Retinal pigment epithelial cell (primary cell): ENCODE measurements around the gene FOXP1.

Source experiments
- DNase-seq: peaks from one replicate; pipeline ENCODE4 v3.0.0-alpha.2; 2010; ENCODE audit warnings: low read depth
- H3K4me3 ChIP-seq: 2 replicates; pipeline ENCODE4 v1.5.1; 2011; ENCODE audit warnings: mild to moderate bottlenecking, low read length, control low read depth, moderate library complexity
- TF ChIP-seq, protein P1 (sequence below): conservative IDR thresholded peaks from 2 replicates; pipeline ENCODE4 v1.5.1; 2011; ENCODE audit warnings: low read depth, low read length, control low read depth, inconsistent platforms

FOXP1 gene

DNA sequence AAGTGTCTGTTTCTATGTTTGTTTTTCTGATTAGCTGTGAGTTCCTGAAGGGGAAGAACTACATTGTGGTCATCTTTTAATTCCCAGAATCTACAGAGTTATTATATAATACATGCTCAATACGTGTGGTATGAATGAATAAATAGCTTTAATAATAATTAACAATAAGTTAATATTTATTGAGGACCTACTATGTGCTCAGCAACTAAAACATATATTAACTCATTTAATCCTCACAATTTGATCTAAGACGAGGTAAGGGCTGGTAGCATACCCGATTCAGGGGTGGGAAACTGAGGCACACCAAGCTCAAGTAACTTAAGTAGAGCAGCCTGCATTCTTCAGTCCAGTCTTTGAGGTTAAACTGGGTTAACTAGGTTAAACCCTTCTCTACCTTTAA lies 553.8 kb downstream of the FOXP1 start:
- DNase-seq, result no peak
- TF ChIP-seq, protein P1, sequence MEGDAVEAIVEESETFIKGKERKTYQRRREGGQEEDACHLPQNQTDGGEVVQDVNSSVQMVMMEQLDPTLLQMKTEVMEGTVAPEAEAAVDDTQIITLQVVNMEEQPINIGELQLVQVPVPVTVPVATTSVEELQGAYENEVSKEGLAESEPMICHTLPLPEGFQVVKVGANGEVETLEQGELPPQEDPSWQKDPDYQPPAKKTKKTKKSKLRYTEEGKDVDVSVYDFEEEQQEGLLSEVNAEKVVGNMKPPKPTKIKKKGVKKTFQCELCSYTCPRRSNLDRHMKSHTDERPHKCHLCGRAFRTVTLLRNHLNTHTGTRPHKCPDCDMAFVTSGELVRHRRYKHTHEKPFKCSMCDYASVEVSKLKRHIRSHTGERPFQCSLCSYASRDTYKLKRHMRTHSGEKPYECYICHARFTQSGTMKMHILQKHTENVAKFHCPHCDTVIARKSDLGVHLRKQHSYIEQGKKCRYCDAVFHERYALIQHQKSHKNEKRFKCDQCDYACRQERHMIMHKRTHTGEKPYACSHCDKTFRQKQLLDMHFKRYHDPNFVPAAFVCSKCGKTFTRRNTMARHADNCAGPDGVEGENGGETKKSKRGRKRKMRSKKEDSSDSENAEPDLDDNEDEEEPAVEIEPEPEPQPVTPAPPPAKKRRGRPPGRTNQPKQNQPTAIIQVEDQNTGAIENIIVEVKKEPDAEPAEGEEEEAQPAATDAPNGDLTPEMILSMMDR, result no peak

GRCh38 chr3:71028802-71029201 lies 554.7 kb downstream of the FOXP1 start:
- TF ChIP-seq, protein P1, result no peak
- DNase-seq, result no peak
- H3K4me3 ChIP-seq, result no peak overlapping the region

More for the DNA sequence above, 553.8 kb downstream of the FOXP1 start:
- no peak overlapping the region for H3K4me3 ChIP-seq

DNA sequence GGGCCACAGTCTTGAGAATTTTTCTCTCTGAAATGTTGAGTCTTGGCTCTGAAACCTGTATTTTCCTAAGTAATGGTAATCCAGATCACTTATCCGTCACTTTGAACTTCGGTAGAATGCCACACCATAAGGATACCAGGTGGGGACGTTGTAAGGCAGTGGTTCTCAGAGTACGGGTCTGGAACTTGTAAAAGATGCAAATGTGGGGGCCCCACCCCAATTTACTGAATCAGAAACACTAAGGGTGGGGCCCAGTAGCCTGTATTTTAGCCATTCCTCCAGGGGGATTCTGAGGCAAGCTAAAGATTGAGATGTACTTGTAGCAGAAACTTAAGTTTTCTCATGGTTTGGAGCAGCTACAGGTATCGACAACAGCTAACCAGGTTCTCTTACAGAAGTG lies 555.3 kb downstream of the FOXP1 start:
- TF ChIP-seq, protein P1, result no peak
- no peak overlapping the region for H3K4me3 ChIP-seq
- DNase-seq, result no peak

GRCh38 chr3:71026634-71027578 lies 556.6 kb downstream of the FOXP1 start:
- H3K4me3 ChIP-seq, result no peak overlapping the region
- no peak for DNase-seq
- TF ChIP-seq, protein P1, result no peak

DNA sequence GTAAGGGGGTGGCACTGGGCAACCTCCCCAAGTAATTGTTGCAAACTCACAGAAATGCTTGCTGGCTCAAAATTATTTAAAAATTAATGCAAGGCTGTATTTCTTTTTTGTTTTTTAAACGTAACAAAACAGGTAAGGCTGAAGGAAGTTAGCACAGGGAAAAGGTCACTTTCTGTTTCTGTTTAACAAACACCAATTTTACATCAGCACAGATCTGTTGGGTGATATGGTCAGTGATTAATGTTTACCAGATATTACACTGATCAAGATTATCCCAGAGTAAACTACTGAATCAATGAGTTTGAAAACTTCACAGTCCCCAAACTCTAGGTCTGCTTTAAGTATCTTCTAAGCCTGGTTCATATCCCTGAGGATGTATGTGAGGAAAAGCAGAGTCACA lies 558.0 kb downstream of the FOXP1 start:
- TF ChIP-seq, protein P1, result no peak

GRCh38 chr3:71025010-71025409 lies 558.5 kb downstream of the FOXP1 start:
- TF ChIP-seq, protein P1, result no peak
- no peak for DNase-seq
- H3K4me3 ChIP-seq, result no peak overlapping the region

More for the DNA sequence above, 558.0 kb downstream of the FOXP1 start:
- no peak overlapping the region for H3K4me3 ChIP-seq
- DNase-seq, result no peak
